Measurements from ENCODE around the gene IMP3.
A peak's percentile ranks its signal among the peaks of the same experiment; 100 is the strongest.
"Not testable (repeated sequence)": the region's sequence is repeated elsewhere in the genome, so short reads cannot be mapped to it uniquely, and the experiment has no call there.

Gene IMP3

DNA sequence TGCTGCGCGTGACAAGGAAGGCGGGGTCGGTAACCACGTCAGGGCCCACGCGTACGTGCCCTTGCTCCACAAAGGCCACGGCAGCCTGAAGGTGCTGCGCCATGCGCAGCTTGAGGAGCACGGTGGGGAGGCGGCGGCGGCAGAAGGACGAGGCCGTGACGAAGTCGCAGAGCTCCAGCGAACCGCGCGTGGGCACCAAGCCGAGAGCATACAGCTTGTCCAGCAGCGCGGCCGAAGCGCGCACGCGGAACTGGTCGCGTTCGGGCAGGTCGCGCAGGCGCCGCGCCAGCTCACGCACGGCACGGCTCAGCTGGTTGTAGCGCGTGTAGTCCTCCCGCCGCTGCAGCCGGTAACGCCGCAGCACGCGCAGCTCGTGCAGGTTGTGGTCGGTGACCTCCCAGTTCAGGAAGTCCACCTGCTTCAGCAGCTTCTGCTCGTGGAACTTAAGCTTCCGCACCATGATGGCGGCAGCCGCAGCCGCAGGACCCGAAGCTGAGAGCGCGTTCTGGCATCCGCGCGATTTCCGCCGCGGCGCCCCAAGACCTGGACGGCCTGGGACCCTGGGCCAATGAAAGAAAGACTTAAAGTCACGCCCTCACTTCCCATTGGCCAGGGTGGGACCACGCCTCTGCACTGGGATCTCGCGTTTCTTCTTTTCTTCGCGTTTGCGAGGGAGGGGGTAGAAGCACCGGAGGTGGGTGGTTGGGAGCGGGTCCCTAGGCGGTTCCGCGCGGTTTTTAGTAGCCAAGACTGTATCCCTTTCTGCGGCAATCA is at the start of gene IMP3:
Gene IMP3 (minus strand): TSS at position 516 of the 774 bp plus-strand sequence. CDS start 56 bp downstream, at position 460.
- H3K9me3 Mint-ChIP-seq, result no peaks in the 10 kb centered on the region
- H3K27ac Mint-ChIP-seq, result peak within 1 kb of the TSS; percentile 95
- peaks cover 9% of the 10 kb centered on the region for H3K36me3 Mint-ChIP-seq
- H3K4me3 Mint-ChIP-seq, result peak within 1 kb of the TSS; percentile 97
- H3K4me1 Mint-ChIP-seq, result peaks cover 26% of the 10 kb centered on the region
- no peaks in the 10 kb centered on the region for H3K27me3 Mint-ChIP-seq

DNA sequence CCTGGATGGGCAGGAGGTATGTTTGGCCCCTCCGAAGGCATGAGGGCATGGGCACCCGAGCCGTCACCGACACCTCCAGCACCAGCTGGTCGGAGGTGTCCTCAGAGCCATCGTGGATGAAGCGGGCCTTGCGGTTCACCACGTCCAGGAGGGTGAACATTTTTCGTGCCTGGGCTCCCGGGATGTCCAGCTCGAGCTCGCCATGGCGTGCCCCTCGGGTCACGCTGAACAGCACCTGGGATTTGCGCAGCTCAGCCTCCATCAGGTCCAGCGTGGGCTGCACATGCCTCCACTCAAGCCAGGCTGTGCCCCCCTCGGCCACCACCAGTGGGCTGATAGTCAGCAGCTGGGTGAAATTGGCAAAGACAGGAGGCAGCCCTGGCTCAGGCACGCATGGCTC is 49.4 kb upstream of the IMP3 start:
- H3K36me3 Mint-ChIP-seq, H3K27me3 Mint-ChIP-seq, H3K4me1 Mint-ChIP-seq, H3K4me3 Mint-ChIP-seq, H3K9me3 Mint-ChIP-seq, H3K27ac Mint-ChIP-seq: not testable (repeated sequence)

- H3K27ac Mint-ChIP-seq, result no peak overlapping the region
- H3K4me1 Mint-ChIP-seq, result no peaks in the 10 kb centered on the region
- no peaks in the 10 kb centered on the region for H3K36me3 Mint-ChIP-seq
- H3K27me3 Mint-ChIP-seq, result peaks cover 3% of the 10 kb centered on the region
- H3K9me3 Mint-ChIP-seq, result no peaks in the 10 kb centered on the region
- H3K4me3 Mint-ChIP-seq, result no peak overlapping the region
Measured at GRCh38 chr15:75688831-75689230, 48.8 kb upstream of the IMP3 start.

- peaks cover 3% of the 10 kb centered on the region for H3K27me3 Mint-ChIP-seq
- no peaks in the 10 kb centered on the region for H3K36me3 Mint-ChIP-seq
- H3K9me3 Mint-ChIP-seq, result no peaks in the 10 kb centered on the region
- H3K27ac Mint-ChIP-seq, result peak overlapping the region; percentile 1
- no peaks in the 10 kb centered on the region for H3K4me1 Mint-ChIP-seq
- no peak overlapping the region for H3K4me3 Mint-ChIP-seq
Measured at GRCh38 chr15:75688278-75688557, 48.2 kb upstream of the IMP3 start.

- H3K27ac Mint-ChIP-seq, result peak overlapping the region; percentile 1
- H3K27me3 Mint-ChIP-seq, result peaks cover 3% of the 10 kb centered on the region
- H3K36me3 Mint-ChIP-seq, result no peaks in the 10 kb centered on the region
- H3K4me1 Mint-ChIP-seq, result no peaks in the 10 kb centered on the region
- no peaks in the 10 kb centered on the region for H3K9me3 Mint-ChIP-seq
- no peak overlapping the region for H3K4me3 Mint-ChIP-seq
Measured at GRCh38 chr15:75687486-75688277, 47.7 kb upstream of the IMP3 start.

DNA sequence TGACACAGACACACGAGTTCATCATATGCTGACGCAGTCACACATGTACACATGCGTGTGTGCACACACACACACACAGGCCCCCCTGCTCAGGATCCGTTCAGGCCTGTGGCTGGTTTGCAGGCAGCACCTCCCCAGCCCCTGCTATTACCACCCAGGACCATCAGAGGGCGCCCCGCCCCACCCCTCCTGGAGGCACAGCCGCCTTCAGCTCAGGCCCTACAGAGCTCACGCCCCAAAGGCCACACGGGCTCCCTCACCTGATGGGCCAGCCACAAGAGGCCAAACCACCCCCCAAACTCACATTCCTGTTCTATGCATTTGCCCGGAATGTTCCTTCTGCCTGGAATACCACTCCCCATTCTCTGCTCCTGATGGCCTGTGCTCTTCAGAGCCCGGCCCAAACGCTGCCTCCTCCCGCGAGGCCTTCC is 46.2 kb upstream of the IMP3 start:
- H3K36me3 Mint-ChIP-seq, H3K9me3 Mint-ChIP-seq, H3K4me3 Mint-ChIP-seq, H3K27me3 Mint-ChIP-seq, H3K4me1 Mint-ChIP-seq: not testable (repeated sequence)
- H3K27ac Mint-ChIP-seq, result peak overlapping the region; percentile 23

GRCh38 chr15:75685195-75685594 is 45.2 kb upstream of the IMP3 start:
- no peaks in the 10 kb centered on the region for H3K4me1 Mint-ChIP-seq
- H3K36me3 Mint-ChIP-seq, result no peaks in the 10 kb centered on the region
- H3K27ac Mint-ChIP-seq, result no peak overlapping the region
- H3K27me3 Mint-ChIP-seq, result no peaks in the 10 kb centered on the region
- H3K9me3 Mint-ChIP-seq, result no peaks in the 10 kb centered on the region
- H3K4me3 Mint-ChIP-seq, result no peak overlapping the region

- H3K27ac Mint-ChIP-seq, result no peak overlapping the region
- no peak overlapping the region for H3K4me3 Mint-ChIP-seq
- H3K36me3 Mint-ChIP-seq, result no peaks in the 10 kb centered on the region
- no peaks in the 10 kb centered on the region for H3K9me3 Mint-ChIP-seq
- no peaks in the 10 kb centered on the region for H3K27me3 Mint-ChIP-seq
- no peaks in the 10 kb centered on the region for H3K4me1 Mint-ChIP-seq
Measured at GRCh38 chr15:75684648-75685047, 44.6 kb upstream of the IMP3 start.

DNA sequence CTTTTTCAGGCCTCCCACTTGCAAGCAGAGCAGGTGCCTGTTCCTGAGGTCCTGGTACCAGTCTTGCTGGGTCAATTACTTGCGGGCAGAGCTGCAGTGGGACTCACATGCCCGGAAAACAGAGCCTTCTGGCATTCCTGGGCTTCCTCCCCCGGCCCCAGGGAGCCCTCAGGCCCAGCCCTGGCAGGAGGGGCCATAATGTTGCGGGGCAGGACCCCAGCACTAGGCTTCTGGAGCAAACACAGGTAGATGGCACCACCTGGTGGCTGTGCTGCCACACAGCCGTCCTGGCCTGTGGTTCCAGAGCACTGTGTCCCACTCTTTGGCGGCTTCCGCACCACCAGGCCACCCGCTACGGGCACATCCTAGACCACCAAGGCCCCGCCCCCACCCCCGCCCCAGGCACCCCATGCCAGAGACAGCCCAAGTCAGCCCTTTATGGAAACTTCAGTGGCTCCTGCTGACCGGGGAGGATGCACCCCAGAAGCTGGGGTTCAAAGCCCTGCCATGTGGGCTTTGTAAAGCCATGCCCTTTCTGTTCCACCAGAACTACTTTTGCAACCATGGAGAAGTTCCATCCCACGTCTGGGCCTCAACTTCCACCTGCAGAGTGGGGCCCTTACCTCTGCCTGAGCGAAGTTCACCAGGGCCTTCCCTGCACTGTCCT is 43.8 kb upstream of the IMP3 start:
- not testable (repeated sequence) for H3K4me3 Mint-ChIP-seq, H3K27me3 Mint-ChIP-seq, H3K27ac Mint-ChIP-seq, H3K36me3 Mint-ChIP-seq, H3K4me1 Mint-ChIP-seq, H3K9me3 Mint-ChIP-seq

DNA sequence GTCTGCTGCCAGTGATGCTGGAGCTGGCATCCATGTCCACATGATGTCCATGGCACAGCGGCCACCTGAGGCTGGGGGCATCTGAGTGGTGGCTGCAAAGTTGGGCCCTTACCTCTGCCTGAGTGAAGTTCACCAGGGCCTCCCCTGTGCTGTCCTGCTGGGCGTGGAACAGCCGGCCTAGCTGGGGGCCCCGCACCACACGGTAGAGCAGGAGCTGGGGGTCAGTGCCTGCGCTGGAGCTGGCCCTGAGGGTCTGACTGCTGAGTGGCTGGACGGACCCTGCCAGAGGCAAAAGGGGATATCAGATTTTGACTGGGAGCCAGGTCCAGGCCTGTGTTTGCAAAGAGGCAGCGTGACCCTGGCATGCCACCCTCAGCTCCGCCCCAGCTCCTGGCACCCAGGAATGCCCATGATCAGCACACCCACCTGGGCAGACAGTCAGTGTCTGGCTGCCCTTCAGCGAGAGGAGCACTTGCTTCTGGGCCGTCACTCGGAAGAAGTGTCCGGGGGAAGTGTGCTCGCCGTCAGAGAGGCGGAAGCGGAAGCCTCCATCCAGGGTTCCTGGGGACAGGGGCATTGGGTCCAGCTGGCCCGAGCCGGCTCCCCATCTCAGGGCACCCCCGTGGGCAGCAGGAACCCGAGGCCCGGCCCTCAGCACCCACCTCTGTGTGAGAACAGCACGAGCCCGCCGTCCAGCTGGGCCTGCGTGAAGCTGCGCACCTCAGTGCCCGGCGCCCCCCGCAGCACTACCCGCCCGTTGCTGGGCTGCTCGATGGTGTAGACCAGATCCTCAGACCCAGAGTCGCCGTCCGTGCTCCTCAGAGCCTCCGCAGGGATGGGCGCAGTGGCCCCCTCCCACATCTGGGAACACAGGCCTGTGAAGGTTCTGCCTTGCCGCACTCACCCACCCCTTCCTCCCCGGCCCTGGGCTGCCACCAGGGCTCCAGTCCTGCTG is 42.4 kb upstream of the IMP3 start:
- no peak overlapping the region for H3K27ac Mint-ChIP-seq
- no peaks in the 10 kb centered on the region for H3K36me3 Mint-ChIP-seq
- H3K27me3 Mint-ChIP-seq, result no peaks in the 10 kb centered on the region
- H3K4me1 Mint-ChIP-seq, result no peaks in the 10 kb centered on the region
- no peak overlapping the region for H3K4me3 Mint-ChIP-seq
- H3K9me3 Mint-ChIP-seq, result no peaks in the 10 kb centered on the region

GRCh38 chr15:75680007-75680789 is 40.2 kb upstream of the IMP3 start:
- H3K27ac Mint-ChIP-seq, result no peak overlapping the region

DNA sequence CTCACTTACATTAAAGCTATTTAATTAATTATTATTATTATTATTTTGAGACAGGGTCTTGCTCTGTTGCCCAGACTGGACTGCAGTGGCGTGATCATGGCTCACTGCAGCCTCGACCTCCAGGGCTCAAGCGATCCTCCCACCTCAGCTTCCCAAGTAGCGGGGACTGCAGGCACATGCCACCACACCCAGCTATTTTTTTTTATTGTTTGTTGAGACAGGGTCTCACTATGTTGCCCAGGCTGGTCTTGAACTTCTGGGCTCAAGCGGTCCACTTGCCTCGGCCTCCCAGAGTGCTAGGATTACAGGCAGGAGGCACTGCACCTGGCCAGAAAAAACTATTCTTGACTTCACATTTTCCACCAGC is 38.3 kb upstream of the IMP3 start:
- not testable (repeated sequence) for H3K27ac Mint-ChIP-seq, H3K4me1 Mint-ChIP-seq, H3K9me3 Mint-ChIP-seq, H3K27me3 Mint-ChIP-seq, H3K4me3 Mint-ChIP-seq, H3K36me3 Mint-ChIP-seq

More at GRCh38 chr15:75680007-75680789, 40.2 kb upstream of the IMP3 start:
- H3K36me3 Mint-ChIP-seq, result no peaks in the 10 kb centered on the region
- H3K4me1 Mint-ChIP-seq, result no peaks in the 10 kb centered on the region
- no peak overlapping the region for H3K4me3 Mint-ChIP-seq
- no peaks in the 10 kb centered on the region for H3K9me3 Mint-ChIP-seq
- H3K27me3 Mint-ChIP-seq, result no peaks in the 10 kb centered on the region

DNA sequence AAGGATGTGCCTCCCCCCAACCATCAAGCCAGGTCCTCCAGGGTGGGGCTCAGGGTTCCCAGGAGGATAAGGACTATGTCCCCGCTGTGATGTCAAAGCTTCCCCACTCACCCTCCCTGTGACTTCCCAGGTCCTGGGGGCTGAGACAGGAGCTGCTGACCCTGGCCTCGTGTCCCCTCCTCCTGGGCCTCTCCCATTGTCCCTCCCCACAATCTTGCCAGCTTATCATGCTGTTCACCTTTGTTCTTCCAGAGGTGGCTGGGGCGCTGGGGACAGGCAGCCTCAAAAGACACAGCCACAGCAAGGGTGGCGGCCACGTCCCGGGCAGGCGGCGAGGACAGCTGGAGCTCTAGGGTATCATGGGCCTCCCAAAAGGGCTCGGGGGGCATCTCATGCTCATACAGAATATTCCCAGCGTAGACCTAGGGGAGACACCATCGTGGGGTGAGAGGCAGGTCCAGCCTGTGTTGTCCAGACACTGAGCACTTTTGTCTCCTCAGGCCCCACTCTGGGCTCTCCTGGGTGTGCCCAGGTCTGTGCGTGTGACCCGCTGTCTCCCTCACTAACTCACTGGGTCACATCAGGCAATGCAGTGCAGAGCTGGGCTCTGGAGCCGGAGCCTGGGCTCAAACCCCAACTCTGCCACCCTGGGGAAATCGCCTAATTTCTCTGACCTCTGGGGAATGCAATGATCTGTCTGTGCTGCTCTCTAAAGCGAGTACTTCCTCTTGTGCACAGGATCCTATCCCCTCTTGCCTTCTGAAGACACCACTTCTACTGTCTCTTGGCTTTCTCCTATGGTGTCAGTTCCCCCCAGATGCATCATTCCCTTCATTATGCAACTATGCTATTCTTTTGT is 37.7 kb upstream of the IMP3 start:
- no peaks in the 10 kb centered on the region for H3K4me1 Mint-ChIP-seq
- no peak overlapping the region for H3K4me3 Mint-ChIP-seq
- H3K27me3 Mint-ChIP-seq, result no peaks in the 10 kb centered on the region
- no peak overlapping the region for H3K27ac Mint-ChIP-seq
- H3K36me3 Mint-ChIP-seq, result no peaks in the 10 kb centered on the region
- H3K9me3 Mint-ChIP-seq, result no peaks in the 10 kb centered on the region

All from activated naive CD4-positive, alpha-beta T cell treated with anti-CD3 and anti-CD28 coated beads, Interleukin-2, amount 50 U/mL, for 24 hours (primary cell).